GM19035 (cell line): Measurements from ENCODE around the gene GNPTAB.
"Not testable (repeated sequence)": the region's sequence is repeated elsewhere in the genome, so short reads cannot be mapped to it uniquely, and the experiment has no call there.

Experiments
- ATAC-seq: cut with Tn5 transposase; IDR thresholded peaks from one replicate; pipeline ENCODE4 v1.9.1; 2021; ENCODE audit not compliant: unreplicated experiment

GNPTAB gene

GRCh38 chr12:101830367-101831325, at the start of gene GNPTAB:
Gene GNPTAB (minus strand): TSS chr12:101830959. CDS start chr12:101830675, 284 bp downstream.
- ATAC-seq: peak; percentile 93

GRCh38 chr12:101878243-101878821, 47.6 kb upstream of the GNPTAB start:
- peak; percentile 4 for ATAC-seq

GRCh38 chr12:101877806-101878242, 47.1 kb upstream of the GNPTAB start:
- peak; percentile 22 for ATAC-seq

DNA sequence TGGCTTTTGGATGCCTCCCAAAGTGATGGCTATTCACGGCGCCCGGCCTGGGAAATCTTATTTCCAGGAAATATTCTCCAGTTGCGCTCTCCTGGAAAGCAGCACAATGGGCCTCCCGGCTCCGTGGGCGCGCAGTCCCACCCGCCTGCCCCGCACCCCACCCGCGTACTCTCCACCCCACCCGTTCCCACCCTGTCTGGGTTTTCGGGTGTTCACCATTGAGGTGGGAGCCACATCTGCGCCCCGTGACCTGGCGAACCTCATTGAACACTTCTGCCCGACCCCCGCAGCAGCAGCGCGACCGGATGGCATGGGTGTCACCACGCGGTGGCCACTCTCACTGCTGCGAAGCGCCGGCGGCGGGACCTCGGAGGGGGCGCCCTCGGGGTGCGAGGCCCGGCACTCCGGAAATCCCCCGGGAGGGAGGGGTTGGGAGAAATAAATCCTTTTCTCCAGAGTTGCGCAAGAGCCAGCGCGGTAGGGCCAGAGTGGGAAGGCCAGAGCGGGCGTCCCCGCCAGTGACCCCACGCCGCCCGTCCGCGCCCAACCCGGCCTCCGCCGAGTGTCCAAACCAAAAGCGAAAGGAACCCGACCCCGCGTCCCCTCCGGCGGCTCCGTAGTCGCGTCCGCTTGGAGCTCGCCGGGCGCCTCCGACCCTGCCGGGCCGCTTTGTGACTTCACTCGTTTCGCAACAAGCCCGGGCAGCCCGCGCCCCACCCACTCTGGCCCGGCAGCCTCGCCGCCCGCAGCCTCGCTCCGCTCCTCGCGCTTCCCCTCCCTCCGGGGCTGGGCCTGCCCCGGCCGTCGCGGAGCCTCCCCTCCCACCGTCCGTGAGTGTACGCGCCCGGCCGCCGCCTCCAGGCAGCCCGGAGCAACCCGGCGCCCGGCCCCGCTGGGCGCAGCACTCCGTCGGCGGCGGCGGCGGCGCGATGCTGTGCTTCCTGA, 46.4 kb upstream of the GNPTAB start, which contains the start of gene DRAM1:
DRAM1 (plus strand) TSS at position 720 of the 945 bp plus-strand sequence; CDS start at position 930, 210 bp downstream.
- ATAC-seq: peak; percentile 86

- no peak for ATAC-seq
Observed at GRCh38 chr12:101876322-101876860, 45.6 kb upstream of the GNPTAB start.

GRCh38 chr12:101875162-101875561, 44.4 kb upstream of the GNPTAB start:
- ATAC-seq: no peak

DNA sequence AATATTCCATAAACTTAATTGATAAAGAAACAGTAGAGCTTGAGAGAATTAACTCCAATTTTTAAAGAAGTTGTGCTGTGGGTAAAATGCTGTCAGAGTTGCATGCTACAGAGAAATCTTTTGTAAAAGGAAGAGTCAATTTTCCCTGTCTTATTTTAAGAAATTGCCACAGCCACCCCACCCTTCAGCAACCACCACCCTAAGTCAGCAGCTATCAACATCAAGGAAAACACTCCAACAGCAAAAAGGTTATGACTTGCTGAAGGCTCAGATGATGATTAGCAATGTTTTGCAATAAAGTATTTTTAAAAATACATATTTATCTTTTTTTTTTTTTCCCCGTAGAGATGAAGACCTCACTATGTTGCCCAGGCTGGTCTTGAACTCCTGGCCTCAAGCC, 40.2 kb upstream of the GNPTAB start:
- ATAC-seq: no peak

DNA sequence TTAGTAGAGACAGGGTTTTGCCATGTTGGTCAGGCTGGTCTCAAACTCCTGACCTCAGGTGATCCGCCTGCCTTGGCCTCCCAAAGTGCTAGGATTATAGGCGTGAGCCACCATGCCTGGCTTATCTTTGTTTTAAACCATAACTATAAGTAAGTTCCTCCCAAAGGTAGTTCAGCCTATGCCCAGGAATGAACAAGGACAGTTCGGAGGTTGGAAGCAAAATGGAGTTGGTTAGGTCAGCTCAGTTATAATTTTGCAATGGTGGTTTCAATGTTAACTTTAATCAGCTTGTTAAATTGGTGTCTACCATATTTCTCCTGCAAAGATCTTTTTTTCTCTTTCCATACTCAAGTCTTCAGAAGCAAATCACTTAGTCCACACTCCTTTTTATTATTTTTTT, 36.9 kb upstream of the GNPTAB start:
- not testable (repeated sequence) for ATAC-seq

DNA sequence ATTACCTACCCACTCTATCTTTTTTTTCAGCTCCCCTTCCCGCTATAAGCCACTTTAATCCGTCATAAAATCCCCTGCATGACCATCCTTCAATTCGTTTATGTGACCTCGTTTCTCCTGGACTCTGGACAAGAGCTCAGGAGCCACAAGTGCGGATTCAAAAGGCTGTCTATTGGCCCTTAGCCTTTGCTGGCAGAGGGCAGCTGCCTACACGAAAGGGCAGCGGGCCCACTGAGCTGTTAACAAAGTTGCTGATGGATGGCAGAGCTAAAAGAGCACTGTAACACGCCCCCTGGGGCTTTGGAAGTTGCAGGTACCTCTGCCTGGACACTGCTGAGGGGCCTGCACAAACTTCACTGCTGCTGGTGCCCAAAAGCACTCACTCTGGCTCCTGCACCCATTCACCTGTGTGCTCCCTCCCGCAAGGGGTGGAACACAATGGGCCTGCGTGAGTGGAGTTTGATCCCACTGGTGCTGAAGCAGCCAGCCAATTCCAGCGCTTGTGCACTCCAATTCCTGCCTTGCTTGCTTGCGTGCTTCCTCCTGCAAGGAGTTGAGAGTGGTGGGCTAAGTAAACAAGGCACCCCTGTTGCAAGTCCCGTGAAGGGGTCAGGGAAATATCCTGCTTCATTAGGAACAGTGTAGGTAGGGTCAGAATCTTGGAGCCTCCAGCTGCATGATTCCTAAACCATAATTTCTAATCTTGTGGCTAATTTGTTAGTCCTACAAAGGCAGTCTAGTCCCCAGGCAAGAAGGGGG, 36.0 kb upstream of the GNPTAB start:
- no peak for ATAC-seq

DNA sequence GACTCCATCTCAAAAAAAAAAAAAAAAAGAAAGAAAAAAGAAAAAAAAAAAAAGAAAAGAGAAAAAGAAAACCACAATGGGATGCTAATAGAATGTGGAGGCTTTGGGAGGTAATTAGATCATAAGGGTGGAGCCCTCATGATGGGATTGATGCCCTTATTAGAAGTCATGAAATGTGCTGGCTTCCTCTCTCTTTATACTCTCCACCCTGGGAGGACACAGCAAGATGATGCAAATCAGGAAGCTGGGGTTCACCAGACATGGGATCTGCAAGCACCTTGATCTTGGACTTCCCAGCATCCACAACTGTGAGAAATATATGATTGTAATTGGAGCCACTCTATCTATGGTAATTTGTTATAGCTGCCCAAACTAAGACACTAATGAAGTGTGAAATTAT, 33.2 kb upstream of the GNPTAB start:
- ATAC-seq: no peak

- no peak for ATAC-seq
Observed at GRCh38 chr12:101862245-101862644, 31.5 kb upstream of the GNPTAB start.

DNA sequence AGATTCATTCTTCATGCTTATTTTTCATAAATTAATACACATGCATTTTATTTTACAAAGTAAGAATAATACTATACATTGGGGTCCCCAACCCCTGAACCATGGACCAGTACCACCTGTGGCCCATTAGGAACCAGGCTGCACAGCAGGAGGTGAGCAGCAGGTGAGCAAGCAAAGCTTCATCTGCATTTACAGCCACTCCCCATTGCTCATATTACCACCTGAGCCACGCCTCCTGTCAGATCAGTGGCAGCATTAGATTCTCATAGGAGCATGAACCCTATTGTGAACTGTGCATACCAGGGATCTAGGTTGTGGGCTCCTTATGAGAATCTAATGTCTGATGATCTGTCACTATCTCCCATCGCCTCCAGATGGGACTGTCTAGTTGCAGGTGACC, 30.9 kb upstream of the GNPTAB start:
- not testable (repeated sequence) for ATAC-seq

DNA sequence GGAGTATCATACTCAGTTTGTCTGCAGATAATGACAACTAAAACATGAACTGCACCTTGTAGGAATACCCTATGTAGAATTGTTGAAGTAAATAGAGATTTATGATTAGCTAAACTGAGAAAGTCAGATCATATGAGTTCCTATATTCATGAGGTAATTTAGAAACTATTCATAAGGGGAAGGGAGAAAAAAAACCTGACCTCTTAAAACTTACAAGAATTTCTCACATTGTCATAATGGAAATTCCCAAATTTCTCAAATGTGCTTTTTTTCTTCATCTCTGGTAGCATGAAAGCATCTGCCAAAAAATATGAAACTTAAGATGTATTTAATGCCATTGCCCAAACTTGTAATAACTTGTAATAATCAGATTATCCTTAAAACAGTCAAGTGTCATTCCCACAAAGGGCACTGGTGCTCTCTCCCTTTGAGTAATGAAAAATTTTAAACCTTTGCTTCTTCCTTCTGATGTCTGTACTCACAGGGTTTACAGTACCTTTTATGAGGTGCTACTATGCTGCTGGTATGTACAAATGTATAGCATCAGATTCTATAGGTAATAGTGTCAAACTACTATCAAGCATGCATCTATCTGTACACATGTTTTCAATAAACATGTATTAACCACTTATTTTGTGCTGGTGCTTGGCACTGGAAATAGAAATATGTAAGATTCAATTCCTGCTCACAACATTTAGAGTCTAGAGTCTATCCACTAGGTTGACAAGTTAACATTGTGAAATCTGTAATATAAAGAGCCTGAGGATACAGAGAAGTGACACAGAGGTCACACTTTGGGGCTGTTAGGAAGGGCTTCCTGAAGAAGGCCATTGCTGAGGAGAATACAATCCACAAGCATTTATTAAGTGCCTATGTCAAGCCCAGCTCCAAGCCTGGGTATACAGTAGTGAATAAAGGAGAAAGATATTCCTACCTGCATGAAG, 29.2 kb upstream of the GNPTAB start:
- peak; percentile 54 for ATAC-seq

DNA sequence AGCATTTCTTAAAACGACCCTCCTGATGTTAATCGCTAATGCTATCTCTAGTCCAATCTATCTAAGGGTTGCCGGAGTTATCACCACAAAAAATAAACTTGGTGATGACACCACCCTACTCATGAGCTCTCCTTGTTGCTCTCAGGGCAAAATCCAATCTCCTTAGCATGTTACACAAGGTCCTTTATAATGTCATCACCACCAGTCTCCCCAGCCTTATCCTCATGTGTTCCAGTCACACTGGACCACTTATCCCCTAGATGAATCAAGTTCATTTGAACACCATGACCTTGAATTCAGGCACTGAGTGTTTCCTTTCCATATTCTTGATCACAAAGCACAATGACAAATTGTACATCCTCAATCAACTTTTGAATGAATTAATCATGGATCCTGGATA, 27.6 kb upstream of the GNPTAB start:
- no peak for ATAC-seq

DNA sequence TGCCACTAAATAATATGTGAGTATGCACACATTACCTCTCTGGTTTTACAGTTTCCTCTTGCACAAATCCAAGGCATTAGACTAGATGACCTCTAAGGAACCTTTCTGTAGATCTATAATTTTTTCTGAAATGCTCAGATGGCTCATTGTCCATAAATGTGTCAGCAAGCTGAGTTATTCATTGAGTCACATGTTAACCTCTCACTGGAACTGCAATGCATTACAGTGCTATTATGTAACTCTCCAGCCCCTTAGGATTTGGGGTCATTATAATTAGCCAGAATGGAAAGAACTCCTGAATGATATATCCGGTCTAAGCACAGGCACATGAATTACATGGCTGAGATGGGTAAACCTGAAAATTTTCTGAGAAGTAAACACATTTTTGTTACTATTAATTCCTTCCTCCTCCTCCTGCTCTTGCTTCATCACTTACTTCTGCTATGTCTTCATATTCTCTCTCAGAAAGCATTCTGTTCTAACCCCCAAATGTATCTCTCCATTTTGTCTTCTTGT, 26.3 kb upstream of the GNPTAB start:
- peak; percentile 39 for ATAC-seq

DNA sequence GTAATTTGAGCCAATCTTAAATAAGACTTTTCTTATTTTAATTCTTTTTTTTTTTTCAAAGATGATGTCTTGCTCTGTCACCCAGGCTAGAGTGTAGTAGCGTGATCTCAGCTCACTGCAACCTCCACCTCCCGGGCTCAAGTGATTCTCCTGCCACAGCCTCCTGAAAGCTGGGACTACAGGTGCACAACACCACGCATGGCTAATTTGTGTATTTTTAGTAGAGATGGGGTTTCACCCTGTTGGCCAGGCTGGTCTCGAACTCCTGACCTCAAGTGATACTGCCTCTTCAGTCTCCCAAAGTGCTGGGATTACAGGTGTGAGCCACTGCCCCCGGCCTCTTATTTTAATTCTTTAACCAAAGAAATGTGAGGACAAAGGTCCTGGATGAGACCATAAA, 25.9 kb upstream of the GNPTAB start:
- ATAC-seq: not testable (repeated sequence)

- ATAC-seq: no peak
Observed at GRCh38 chr12:101855976-101856375, 25.2 kb upstream of the GNPTAB start.

DNA sequence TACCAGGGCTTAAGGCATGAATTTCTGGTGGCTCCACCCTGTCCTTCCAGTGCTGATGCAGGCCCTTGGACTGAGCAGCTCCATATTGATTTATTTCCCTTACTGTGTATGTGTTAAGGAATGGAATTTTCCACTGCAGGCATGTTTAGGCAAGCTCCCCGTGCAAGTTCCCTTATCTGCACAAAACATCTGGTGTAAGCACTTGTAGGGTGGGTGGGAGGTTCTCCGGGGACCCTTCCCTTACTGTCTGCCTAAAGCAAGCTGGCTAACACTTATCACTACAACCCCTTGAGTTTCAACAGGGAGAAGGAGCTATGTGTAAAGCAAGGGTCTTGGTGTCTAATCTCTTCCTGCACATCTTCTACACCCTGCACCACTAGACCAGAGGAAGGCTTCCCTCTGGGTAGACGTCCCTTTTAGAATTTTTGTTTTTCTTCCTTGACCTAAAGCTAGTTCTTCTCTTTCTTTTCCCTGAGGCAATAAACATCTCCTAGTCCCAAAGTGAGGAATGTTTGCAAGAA, 24.7 kb upstream of the GNPTAB start:
- ATAC-seq: no peak
